Trophoblast cell (in vitro differentiated cells and primary cell): ENCODE results near the gene DCX.

ENCODE experiments used
- DNase-seq, 2 donors: peaks; one replicate each; pipeline ENCODE4 v3.0.0-alpha.2; 2016
- H2AFZ ChIP-seq: 2 replicates; pipeline ENCODE4 v1.6.1; 2013; ENCODE audit warnings: low read length, moderate library complexity, mild to moderate bottlenecking; ENCODE audit not compliant: insufficient read depth, poor library complexity
- H2AK5ac ChIP-seq: 2 replicates; pipeline ENCODE4 v1.6.1; 2013; ENCODE audit warnings: mild to moderate bottlenecking, low read length
- H2BK120ac ChIP-seq: 2 replicates; pipeline ENCODE4 v1.6.1; 2013; ENCODE audit warnings: low read length, mild to moderate bottlenecking, moderate library complexity; ENCODE audit not compliant: insufficient read depth, poor library complexity
- H2BK12ac ChIP-seq: 2 replicates; pipeline ENCODE4 v1.6.1; 2013; ENCODE audit warnings: mild to moderate bottlenecking, low read length, moderate library complexity
- H2BK5ac ChIP-seq: 2 replicates; pipeline ENCODE4 v1.6.1; 2013; ENCODE audit warnings: low read length, low read depth, moderate library complexity, mild to moderate bottlenecking; ENCODE audit not compliant: poor library complexity
- H3K14ac ChIP-seq: 2 replicates; pipeline ENCODE4 v1.6.1; 2013; ENCODE audit warnings: mild to moderate bottlenecking, low read length
- H3K18ac ChIP-seq: 2 replicates; pipeline ENCODE4 v1.6.1; 2013; ENCODE audit warnings: mild to moderate bottlenecking, low read length
- H3K23ac ChIP-seq: 2 replicates; pipeline ENCODE4 v1.6.1; 2013; ENCODE audit warnings: low read length
- H3K27ac ChIP-seq: 2 replicates; pipeline ENCODE4 v1.5.1; 2013; ENCODE audit warnings: low read depth, mild to moderate bottlenecking, inconsistent platforms, low read length, moderate library complexity
- H3K27me3 ChIP-seq: 2 replicates; pipeline ENCODE4 v1.6.1; 2013; ENCODE audit warnings: inconsistent platforms, mild to moderate bottlenecking, low read length, moderate library complexity; ENCODE audit not compliant: insufficient read depth
- H3K36me3 ChIP-seq, 2 experiments: 1 replicate in 1 of 2; 2 replicates in 1 of 2; pipeline ENCODE4 v1.6.1; 2013; ENCODE audit warnings: low read length in 2 of 2, mild to moderate bottlenecking in 2 of 2, moderate library complexity in 1 of 2; ENCODE audit not compliant: insufficient read depth in 2 of 2, control insufficient read depth in 1 of 2
- H3K4ac ChIP-seq: 2 replicates; pipeline ENCODE4 v1.6.1; 2013; ENCODE audit warnings: low read depth, mild to moderate bottlenecking, low read length, moderate library complexity
- H3K4me1 ChIP-seq, 2 experiments: 1 replicate in 1 of 2; 2 replicates in 1 of 2; pipeline ENCODE4 v1.6.1; 2013; ENCODE audit warnings: low read length in 2 of 2, mild to moderate bottlenecking in 2 of 2, moderate library complexity in 1 of 2; ENCODE audit not compliant: insufficient read depth in 2 of 2, control insufficient read depth in 1 of 2
- H3K4me2 ChIP-seq: 2 replicates; pipeline ENCODE4 v1.6.1; 2013; ENCODE audit warnings: inconsistent platforms, mild to moderate bottlenecking, low read length, moderate library complexity
- H3K4me3 ChIP-seq: 2 replicates; pipeline ENCODE4 v1.5.1; 2013; ENCODE audit warnings: mild to moderate bottlenecking, low read depth, low read length, inconsistent platforms
- H3K79me1 ChIP-seq: one replicate; pipeline ENCODE4 v1.6.1; 2013; ENCODE audit warnings: low read length
- H3K79me2 ChIP-seq: 2 replicates; pipeline ENCODE4 v1.6.1; 2013; ENCODE audit warnings: low read length, mild to moderate bottlenecking; ENCODE audit not compliant: control insufficient read depth, insufficient read depth, poor library complexity
- H3K9ac ChIP-seq: 2 replicates; pipeline ENCODE4 v1.6.1; 2013; ENCODE audit warnings: mild to moderate bottlenecking, low read length
- H3K9me3 ChIP-seq: 2 replicates; pipeline ENCODE4 v1.6.1; 2013; ENCODE audit warnings: low read depth, mild to moderate bottlenecking, control low read depth, inconsistent platforms, low read length; ENCODE audit not compliant: insufficient read depth
- H4K12ac ChIP-seq: 2 replicates; pipeline ENCODE4 v1.6.1; 2013; ENCODE audit warnings: low read depth, mild to moderate bottlenecking, low read length, moderate library complexity
- H4K8ac ChIP-seq: 2 replicates; pipeline ENCODE4 v1.6.1; 2013; ENCODE audit warnings: low read depth, mild to moderate bottlenecking, low read length, moderate library complexity
- H4K91ac ChIP-seq: one replicate; pipeline ENCODE4 v1.6.1; 2013; ENCODE audit warnings: low read depth, mild to moderate bottlenecking, low read length, moderate library complexity
- WGBS: extraction: QIAGEN DNeasy Blood & Tissue Kit; methylation state at CpG from one replicate; pipeline ENCODE4 v1.1.7; 2013; ENCODE audit warnings: missing lambda C conversion rate; ENCODE audit not compliant: insufficient read length, insufficient coverage; ENCODE audit errors: extremely low coverage; 5-methylcytosine and 5-hydroxymethylcytosine counted together

DCX gene

GRCh38 chrX:111431001-111431400 is 19.0 kb upstream of the DCX start:
- H3K4me1 ChIP-seq, result no peaks in the 10 kb centered on the region
- no peaks in the 10 kb centered on the region for H3K9me3 ChIP-seq
- H3K9ac ChIP-seq, result no peak overlapping the region
- no peaks in the 10 kb centered on the region for H3K36me3 ChIP-seq
- H2BK5ac ChIP-seq, result no peak overlapping the region
- H2AFZ ChIP-seq, result no peak overlapping the region
- no peak overlapping the region for H4K8ac ChIP-seq
- H3K23ac ChIP-seq, result no peak overlapping the region
- no peak overlapping the region for H3K14ac ChIP-seq
- H3K79me2 ChIP-seq, result no peaks in the 10 kb centered on the region
- no peak overlapping the region for H3K4me2 ChIP-seq
- H3K4me3 ChIP-seq, result no peak overlapping the region
- H3K79me1 ChIP-seq, result no peaks in the 10 kb centered on the region
- no CpG with 5 or more reads among the region's 2 CpGs for WGBS
- H2BK120ac ChIP-seq, result no peak overlapping the region
- H3K18ac ChIP-seq, result no peak overlapping the region
- H4K12ac ChIP-seq, result no peak overlapping the region
- no peak overlapping the region for H4K91ac ChIP-seq
- H3K27ac ChIP-seq, result no peak overlapping the region
- H3K4ac ChIP-seq, result no peak overlapping the region
- no peak for DNase-seq
- H2AK5ac ChIP-seq, result no peak overlapping the region
- H2BK12ac ChIP-seq, result no peak overlapping the region
- H3K27me3 ChIP-seq, result no peaks in the 10 kb centered on the region

GRCh38 chrX:111411557-111411956 is 435 bp downstream of the DCX start:
- H2AFZ ChIP-seq, result no peak overlapping the region
- no peaks in the 10 kb centered on the region for H3K36me3 ChIP-seq
- H3K9ac ChIP-seq, result no peak overlapping the region
- no peaks in the 10 kb centered on the region for H3K4me1 ChIP-seq
- H3K27ac ChIP-seq, result no peak overlapping the region
- H2BK120ac ChIP-seq, result no peak overlapping the region
- DNase-seq, result no peak
- WGBS, result no CpG with 5 or more reads among the region's 2 CpGs
- H3K4ac ChIP-seq, result no peak overlapping the region
- no peaks in the 10 kb centered on the region for H3K79me1 ChIP-seq
- H3K14ac ChIP-seq, result no peak overlapping the region
- H3K23ac ChIP-seq, result no peak overlapping the region
- no peak overlapping the region for H2AK5ac ChIP-seq
- H2BK12ac ChIP-seq, result no peak overlapping the region
- no peak overlapping the region for H4K12ac ChIP-seq
- H3K79me2 ChIP-seq, result no peaks in the 10 kb centered on the region
- H3K27me3 ChIP-seq, result no peaks in the 10 kb centered on the region
- peak overlapping the region; percentile 34 for H3K4me2 ChIP-seq
- H4K91ac ChIP-seq, result no peak overlapping the region
- H2BK5ac ChIP-seq, result no peak overlapping the region
- no peak overlapping the region for H4K8ac ChIP-seq
- no peak overlapping the region for H3K18ac ChIP-seq
- H3K9me3 ChIP-seq, result no peaks in the 10 kb centered on the region
- H3K4me3 ChIP-seq, result no peak overlapping the region

GRCh38 chrX:111410590-111411078 is 1.4 kb downstream of the DCX start:
- no peaks in the 10 kb centered on the region for H3K79me2 ChIP-seq
- no peaks in the 10 kb centered on the region for H3K36me3 ChIP-seq
- H4K12ac ChIP-seq, result no peak overlapping the region
- H3K23ac ChIP-seq, result no peak overlapping the region
- H3K9me3 ChIP-seq, result no peaks in the 10 kb centered on the region
- H2AFZ ChIP-seq, result no peak overlapping the region
- no peak overlapping the region for H4K8ac ChIP-seq
- WGBS, result no CpG with 5 or more reads among the region's 2 CpGs
- no peak overlapping the region for H3K14ac ChIP-seq
- H3K9ac ChIP-seq, result no peak overlapping the region
- H3K18ac ChIP-seq, result no peak overlapping the region
- H3K4me2 ChIP-seq, result no peak overlapping the region
- H3K4ac ChIP-seq, result no peak overlapping the region
- no peak overlapping the region for H2BK5ac ChIP-seq
- H3K4me1 ChIP-seq, result no peaks in the 10 kb centered on the region
- no peaks in the 10 kb centered on the region for H3K79me1 ChIP-seq
- H2BK12ac ChIP-seq, result no peak overlapping the region
- H3K4me3 ChIP-seq, result no peak overlapping the region
- no peak overlapping the region for H2BK120ac ChIP-seq
- no peak overlapping the region for H3K27ac ChIP-seq
- H4K91ac ChIP-seq, result no peak overlapping the region
- no peaks in the 10 kb centered on the region for H3K27me3 ChIP-seq
- H2AK5ac ChIP-seq, result no peak overlapping the region
- DNase-seq, result no peak

- Histone ChIP-seq H3K36me3 (no peaks in the 10 kb centered on the region), H2BK12ac (no peak overlapping the region), H3K4me1 (no peaks in the 10 kb centered on the region), H3K9me3 (no peaks in the 10 kb centered on the region), H3K4me3 (no peak overlapping the region), H3K18ac (no peak overlapping the region), H4K8ac (no peak overlapping the region), H3K79me2 (no peaks in the 10 kb centered on the region), H2AK5ac (no peak overlapping the region), H4K12ac (no peak overlapping the region), H3K9ac (no peak overlapping the region), H3K79me1 (no peaks in the 10 kb centered on the region), H2AFZ (no peak overlapping the region), H3K14ac (no peak overlapping the region), H3K27ac (no peak overlapping the region), H3K4ac (no peak overlapping the region), H3K23ac (no peak overlapping the region), H3K4me2 (no peak overlapping the region), H2BK120ac (no peak overlapping the region), H2BK5ac (no peak overlapping the region), H4K91ac (no peak overlapping the region), H3K27me3 (no peaks in the 10 kb centered on the region)
- no peak for DNase-seq
- no CpG with 5 or more reads among the region's 3 CpGs for WGBS
Measured at GRCh38 chrX:111409326-111409725, 2.7 kb downstream of the DCX start.
